ENCODE measurements around the gene C4orf50.

Gene C4orf50

GRCh38 chr4:6028168-6028567, 9.9 kb upstream of the C4orf50 start:
- Histone ChIP-seq H4K12ac (ENCODE audit: low read depth, low read length) (no peak overlapping the region), H4K8ac (ENCODE audit: low read depth, low read length) (no peak overlapping the region), H3K14ac (ENCODE audit: low read length) (no peak overlapping the region), H3K9ac (ENCODE audit: low read length) (no peak overlapping the region), H3K4me3 (ENCODE audit: low read depth, low read length) (no peak overlapping the region), H4K91ac (ENCODE audit: low read depth, low read length) (no peak overlapping the region), H3K36me3 (ENCODE audit: control insufficient read depth in 1 of 2, insufficient read depth in 2 of 2, low read length in 2 of 2) (no peaks in the 10 kb centered on the region), H3K23ac (ENCODE audit: low read length) (no peak overlapping the region), H2BK12ac (ENCODE audit: low read length) (no peak overlapping the region), H2AFZ (ENCODE audit: insufficient read depth, low read length, poor library complexity) (no peak overlapping the region), H3K9me3 (ENCODE audit: insufficient read depth, low read depth, low read length) (no peaks in the 10 kb centered on the region), H2AK5ac (ENCODE audit: low read length) (no peak overlapping the region), H3K4me2 (ENCODE audit: low read length) (no peak overlapping the region), H3K79me2 (ENCODE audit: control insufficient read depth, insufficient read depth, low read length, poor library complexity) (no peaks in the 10 kb centered on the region), H3K18ac (ENCODE audit: low read length) (no peak overlapping the region), H2BK5ac (ENCODE audit: low read depth, low read length, poor library complexity) (no peak overlapping the region), H2BK120ac (ENCODE audit: insufficient read depth, low read length, poor library complexity) (no peak overlapping the region), H3K79me1 (ENCODE audit: low read length) (no peaks in the 10 kb centered on the region), H3K4ac (ENCODE audit: low read depth, low read length) (no peak overlapping the region), H3K27ac (ENCODE audit: low read depth, low read length) (no peak overlapping the region), H3K4me1 (ENCODE audit: control insufficient read depth in 1 of 2, insufficient read depth in 2 of 2, low read length in 2 of 2) (no peaks in the 10 kb centered on the region), H3K27me3 (ENCODE audit: insufficient read depth, low read length) (no peaks in the 10 kb centered on the region)
- WGBS (ENCODE audit: extremely low coverage, insufficient coverage, insufficient read length), result no CpG with 5 or more reads among the region's 10 CpGs
- no peak for DNase-seq

- no peak overlapping the region for H3K9ac ChIP-seq (ENCODE audit: low read length)
- H4K12ac ChIP-seq (ENCODE audit: low read depth, low read length), result no peak overlapping the region
- H3K79me2 ChIP-seq (ENCODE audit: control insufficient read depth, insufficient read depth, low read length, poor library complexity), result no peaks in the 10 kb centered on the region
- H2BK12ac ChIP-seq (ENCODE audit: low read length), result no peak overlapping the region
- H3K4me2 ChIP-seq (ENCODE audit: low read length), result no peak overlapping the region
- no peaks in the 10 kb centered on the region for H3K4me1 ChIP-seq (ENCODE audit: control insufficient read depth in 1 of 2, insufficient read depth in 2 of 2, low read length in 2 of 2)
- no peak overlapping the region for H2BK120ac ChIP-seq (ENCODE audit: insufficient read depth, low read length, poor library complexity)
- H3K79me1 ChIP-seq (ENCODE audit: low read length), result no peaks in the 10 kb centered on the region
- H4K91ac ChIP-seq (ENCODE audit: low read depth, low read length), result no peak overlapping the region
- no peak overlapping the region for H3K14ac ChIP-seq (ENCODE audit: low read length)
- H3K27ac ChIP-seq (ENCODE audit: low read depth, low read length), result no peak overlapping the region
- H2BK5ac ChIP-seq (ENCODE audit: low read depth, low read length, poor library complexity), result no peak overlapping the region
- no peak overlapping the region for H3K4ac ChIP-seq (ENCODE audit: low read depth, low read length)
- no peak overlapping the region for H2AFZ ChIP-seq (ENCODE audit: insufficient read depth, low read length, poor library complexity)
- H2AK5ac ChIP-seq (ENCODE audit: low read length), result no peak overlapping the region
- H4K8ac ChIP-seq (ENCODE audit: low read depth, low read length), result no peak overlapping the region
- H3K4me3 ChIP-seq (ENCODE audit: low read depth, low read length), result no peak overlapping the region
- DNase-seq, result no peak
- H3K27me3 ChIP-seq (ENCODE audit: insufficient read depth, low read length), result no peaks in the 10 kb centered on the region
- no peak overlapping the region for H3K18ac ChIP-seq (ENCODE audit: low read length)
- H3K23ac ChIP-seq (ENCODE audit: low read length), result no peak overlapping the region
- no peaks in the 10 kb centered on the region for H3K36me3 ChIP-seq (ENCODE audit: control insufficient read depth in 1 of 2, insufficient read depth in 2 of 2, low read length in 2 of 2)
- WGBS (ENCODE audit: extremely low coverage, insufficient coverage, insufficient read length), result no CpG with 5 or more reads among the region's 9 CpGs
- no peaks in the 10 kb centered on the region for H3K9me3 ChIP-seq (ENCODE audit: insufficient read depth, low read depth, low read length)
Measured at GRCh38 chr4:6027392-6027791, 9.2 kb upstream of the C4orf50 start.

GRCh38 chr4:6024313-6024960, 6.2 kb upstream of the C4orf50 start:
- no peak overlapping the region for H3K14ac ChIP-seq (ENCODE audit: low read length)
- H3K18ac ChIP-seq (ENCODE audit: low read length), result no peak overlapping the region
- H2AFZ ChIP-seq (ENCODE audit: insufficient read depth, low read length, poor library complexity), result no peak overlapping the region
- no peaks in the 10 kb centered on the region for H3K79me1 ChIP-seq (ENCODE audit: low read length)
- no peaks in the 10 kb centered on the region for H3K4me1 ChIP-seq (ENCODE audit: control insufficient read depth in 1 of 2, insufficient read depth in 2 of 2, low read length in 2 of 2)
- no peak overlapping the region for H2BK12ac ChIP-seq (ENCODE audit: low read length)
- no peak overlapping the region for H3K4ac ChIP-seq (ENCODE audit: low read depth, low read length)
- H4K91ac ChIP-seq (ENCODE audit: low read depth, low read length), result no peak overlapping the region
- H3K4me3 ChIP-seq (ENCODE audit: low read depth, low read length), result no peak overlapping the region
- H4K12ac ChIP-seq (ENCODE audit: low read depth, low read length), result no peak overlapping the region
- H3K27ac ChIP-seq (ENCODE audit: low read depth, low read length), result no peak overlapping the region
- no peak for DNase-seq
- H3K23ac ChIP-seq (ENCODE audit: low read length), result no peak overlapping the region
- H2AK5ac ChIP-seq (ENCODE audit: low read length), result no peak overlapping the region
- no peaks in the 10 kb centered on the region for H3K79me2 ChIP-seq (ENCODE audit: control insufficient read depth, insufficient read depth, low read length, poor library complexity)
- H4K8ac ChIP-seq (ENCODE audit: low read depth, low read length), result no peak overlapping the region
- no peaks in the 10 kb centered on the region for H3K36me3 ChIP-seq (ENCODE audit: control insufficient read depth in 1 of 2, insufficient read depth in 2 of 2, low read length in 2 of 2)
- no peaks in the 10 kb centered on the region for H3K27me3 ChIP-seq (ENCODE audit: insufficient read depth, low read length)
- no peak overlapping the region for H3K4me2 ChIP-seq (ENCODE audit: low read length)
- no peak overlapping the region for H2BK120ac ChIP-seq (ENCODE audit: insufficient read depth, low read length, poor library complexity)
- H3K9ac ChIP-seq (ENCODE audit: low read length), result no peak overlapping the region
- H3K9me3 ChIP-seq (ENCODE audit: insufficient read depth, low read depth, low read length), result no peaks in the 10 kb centered on the region
- no peak overlapping the region for H2BK5ac ChIP-seq (ENCODE audit: low read depth, low read length, poor library complexity)
- WGBS (ENCODE audit: extremely low coverage, insufficient coverage, insufficient read length), result no CpG with 5 or more reads among the region's 20 CpGs

- Histone ChIP-seq H3K4ac (ENCODE audit: low read depth, low read length) (no peak overlapping the region), H3K4me2 (ENCODE audit: low read length) (no peak overlapping the region), H2BK12ac (ENCODE audit: low read length) (no peak overlapping the region), H3K9ac (ENCODE audit: low read length) (no peak overlapping the region), H3K14ac (ENCODE audit: low read length) (no peak overlapping the region), H3K36me3 (ENCODE audit: control insufficient read depth in 1 of 2, insufficient read depth in 2 of 2, low read length in 2 of 2) (no peaks in the 10 kb centered on the region), H3K27ac (ENCODE audit: low read depth, low read length) (no peak overlapping the region), H4K12ac (ENCODE audit: low read depth, low read length) (no peak overlapping the region), H2AFZ (ENCODE audit: insufficient read depth, low read length, poor library complexity) (no peak overlapping the region), H2AK5ac (ENCODE audit: low read length) (no peak overlapping the region), H3K79me1 (ENCODE audit: low read length) (no peaks in the 10 kb centered on the region), H4K8ac (ENCODE audit: low read depth, low read length) (no peak overlapping the region), H2BK5ac (ENCODE audit: low read depth, low read length, poor library complexity) (no peak overlapping the region), H3K23ac (ENCODE audit: low read length) (no peak overlapping the region), H4K91ac (ENCODE audit: low read depth, low read length) (no peak overlapping the region), H3K18ac (ENCODE audit: low read length) (no peak overlapping the region), H3K27me3 (ENCODE audit: insufficient read depth, low read length) (no peaks in the 10 kb centered on the region), H3K9me3 (ENCODE audit: insufficient read depth, low read depth, low read length) (no peaks in the 10 kb centered on the region), H3K4me1 (ENCODE audit: control insufficient read depth in 1 of 2, insufficient read depth in 2 of 2, low read length in 2 of 2) (no peaks in the 10 kb centered on the region), H3K79me2 (ENCODE audit: control insufficient read depth, insufficient read depth, low read length, poor library complexity) (no peaks in the 10 kb centered on the region), H2BK120ac (ENCODE audit: insufficient read depth, low read length, poor library complexity) (no peak overlapping the region), H3K4me3 (ENCODE audit: low read depth, low read length) (no peak overlapping the region)
- whole genome bisulfite sequencing (ENCODE audit: extremely low coverage, insufficient coverage, insufficient read length), result no CpG with 5 or more reads among the region's 10 CpGs
- no peak for DNase-seq
Measured at GRCh38 chr4:6023731-6024130, 5.5 kb upstream of the C4orf50 start.
